ENCODE measurements around the gene COBL.

DNA sequence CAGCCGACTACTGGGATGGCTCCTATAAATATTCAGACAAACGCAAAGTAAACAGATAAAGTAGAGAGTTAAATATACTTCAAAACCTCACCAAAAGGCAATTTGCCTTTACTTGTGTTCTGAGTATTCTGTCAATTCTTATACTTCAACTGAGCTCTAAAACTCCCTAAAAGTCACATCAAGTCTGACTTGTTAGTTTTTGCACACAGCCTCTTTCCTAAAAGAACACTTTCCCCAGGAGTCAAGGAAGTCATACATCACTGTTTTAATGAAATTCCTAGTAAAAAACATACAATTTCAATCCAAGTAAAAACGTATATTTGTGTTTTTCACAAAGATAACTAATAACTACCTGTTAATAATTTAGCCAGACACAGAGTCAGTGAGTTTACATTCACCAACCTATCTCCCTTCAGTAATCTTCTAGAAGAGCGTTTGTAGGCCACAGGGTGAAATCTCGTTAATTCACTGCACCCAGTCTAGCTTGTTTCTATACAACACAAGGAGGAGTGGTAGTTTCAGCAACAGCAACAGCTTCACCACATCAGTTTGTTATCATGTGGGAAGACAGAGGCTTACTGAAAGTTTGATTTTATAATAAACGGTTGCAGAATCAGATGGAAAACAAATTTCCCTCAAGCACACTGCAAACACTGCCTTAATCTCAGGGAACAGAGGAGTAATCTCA, 2.7 kb downstream of the COBL start:
- TF ChIP-seq, protein P1, sequence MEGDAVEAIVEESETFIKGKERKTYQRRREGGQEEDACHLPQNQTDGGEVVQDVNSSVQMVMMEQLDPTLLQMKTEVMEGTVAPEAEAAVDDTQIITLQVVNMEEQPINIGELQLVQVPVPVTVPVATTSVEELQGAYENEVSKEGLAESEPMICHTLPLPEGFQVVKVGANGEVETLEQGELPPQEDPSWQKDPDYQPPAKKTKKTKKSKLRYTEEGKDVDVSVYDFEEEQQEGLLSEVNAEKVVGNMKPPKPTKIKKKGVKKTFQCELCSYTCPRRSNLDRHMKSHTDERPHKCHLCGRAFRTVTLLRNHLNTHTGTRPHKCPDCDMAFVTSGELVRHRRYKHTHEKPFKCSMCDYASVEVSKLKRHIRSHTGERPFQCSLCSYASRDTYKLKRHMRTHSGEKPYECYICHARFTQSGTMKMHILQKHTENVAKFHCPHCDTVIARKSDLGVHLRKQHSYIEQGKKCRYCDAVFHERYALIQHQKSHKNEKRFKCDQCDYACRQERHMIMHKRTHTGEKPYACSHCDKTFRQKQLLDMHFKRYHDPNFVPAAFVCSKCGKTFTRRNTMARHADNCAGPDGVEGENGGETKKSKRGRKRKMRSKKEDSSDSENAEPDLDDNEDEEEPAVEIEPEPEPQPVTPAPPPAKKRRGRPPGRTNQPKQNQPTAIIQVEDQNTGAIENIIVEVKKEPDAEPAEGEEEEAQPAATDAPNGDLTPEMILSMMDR (IDR thresholded peaks at IDR 0.05): no peak
- TF ChIP-seq EZH2phosphoT487 (IDR thresholded peaks at IDR 0.05) (no peak), EZH2 (IDR thresholded peaks at IDR 0.05) (no peak)
